MCF 10A (cell line): ENCODE measurements around the gene BMERB1. TPM values are rescaled to one million over a fixed set of nuclear protein-coding genes. Genes with fewer than 3 reads are reported as not detected.
"Not testable (repeated sequence)": the region's sequence is repeated elsewhere in the genome, so short reads cannot be mapped to it uniquely, and the experiment has no call there.

Source experiments
- BruUV-seq: library from RNA; stranded (reverse); fragments of 400-500 nt; replicated peaks from 2 replicates; lab custom pipeline; 2021; lab: Mats Ljungman, UMichigan
- CTCF ChIA-PET: fragments of 300-600 bp; sonication (Branson Sonifier 250); formaldehyde crosslinking; extraction: SDS; loops from one replicate; lab custom pipeline; 2021; ENCODE audit warnings: antibody characterized with exemption, inconsistent platforms; lab: Yijun Ruan, JAX
- POLR2A ChIA-PET: fragments of 300-600, 350-650 bp; sonication (Branson Sonifier 250); formaldehyde crosslinking; extraction: SDS; loops from one replicate; lab custom pipeline; 2020; ENCODE audit warnings: antibody characterized with exemption, inconsistent platforms; lab: Yijun Ruan, JAX
- DNase-seq: peaks from one replicate; pipeline ENCODE4 v3.0.0-alpha.2; 2018; ENCODE audit not compliant: unreplicated experiment
- H3K27ac Mint-ChIP-seq: one replicate; pipeline ENCODE4 v1.8.0; 2022; ENCODE audit warnings: mild to moderate bottlenecking, low read depth, mixed read lengths; ENCODE audit not compliant: unreplicated experiment
- H3K27me3 Mint-ChIP-seq: one replicate; pipeline ENCODE4 v1.8.0; 2022; ENCODE audit warnings: mixed read lengths; ENCODE audit not compliant: insufficient read depth, unreplicated experiment
- H3K36me3 Mint-ChIP-seq: one replicate; pipeline ENCODE4 v1.8.0; 2022; ENCODE audit warnings: mild to moderate bottlenecking, moderate library complexity, mixed read lengths; ENCODE audit not compliant: insufficient read depth, unreplicated experiment
- H3K4me1 Mint-ChIP-seq: one replicate; pipeline ENCODE4 v1.8.0; 2022; ENCODE audit warnings: mixed read lengths; ENCODE audit not compliant: insufficient read depth, unreplicated experiment
- H3K4me3 Mint-ChIP-seq: one replicate; pipeline ENCODE4 v1.8.0; 2022; ENCODE audit warnings: mild to moderate bottlenecking, moderate library complexity, mixed read lengths; ENCODE audit not compliant: unreplicated experiment
- H3K9me3 Mint-ChIP-seq: one replicate; pipeline ENCODE4 v1.8.0; 2022; ENCODE audit warnings: mixed read lengths; ENCODE audit not compliant: unreplicated experiment
- intact Hi-C: fragments of 100-400 bp; cut with micrococcal nuclease; formaldehyde crosslinking; loops from 2 replicates; pipeline ENCODE4 v1.14.1; 2022
- total RNA-seq: library from RNA; stranded (reverse); gene quantifications from 2 replicates; pipeline ENCODE4 v1.2.3, GENCODE V29; 2022
- TF ChIP-seq, protein P1 (sequence below): fragments of 200-600 bp; IDR thresholded peaks from one replicate; pipeline ENCODE4 v1.8.0; 2022; ENCODE audit warnings: antibody characterized with exemption, mild to moderate bottlenecking; ENCODE audit not compliant: unreplicated experiment

The BMERB1 gene
- total RNA-seq, 1 experiment from 2014 or later = 3.3 TPM

DNA sequence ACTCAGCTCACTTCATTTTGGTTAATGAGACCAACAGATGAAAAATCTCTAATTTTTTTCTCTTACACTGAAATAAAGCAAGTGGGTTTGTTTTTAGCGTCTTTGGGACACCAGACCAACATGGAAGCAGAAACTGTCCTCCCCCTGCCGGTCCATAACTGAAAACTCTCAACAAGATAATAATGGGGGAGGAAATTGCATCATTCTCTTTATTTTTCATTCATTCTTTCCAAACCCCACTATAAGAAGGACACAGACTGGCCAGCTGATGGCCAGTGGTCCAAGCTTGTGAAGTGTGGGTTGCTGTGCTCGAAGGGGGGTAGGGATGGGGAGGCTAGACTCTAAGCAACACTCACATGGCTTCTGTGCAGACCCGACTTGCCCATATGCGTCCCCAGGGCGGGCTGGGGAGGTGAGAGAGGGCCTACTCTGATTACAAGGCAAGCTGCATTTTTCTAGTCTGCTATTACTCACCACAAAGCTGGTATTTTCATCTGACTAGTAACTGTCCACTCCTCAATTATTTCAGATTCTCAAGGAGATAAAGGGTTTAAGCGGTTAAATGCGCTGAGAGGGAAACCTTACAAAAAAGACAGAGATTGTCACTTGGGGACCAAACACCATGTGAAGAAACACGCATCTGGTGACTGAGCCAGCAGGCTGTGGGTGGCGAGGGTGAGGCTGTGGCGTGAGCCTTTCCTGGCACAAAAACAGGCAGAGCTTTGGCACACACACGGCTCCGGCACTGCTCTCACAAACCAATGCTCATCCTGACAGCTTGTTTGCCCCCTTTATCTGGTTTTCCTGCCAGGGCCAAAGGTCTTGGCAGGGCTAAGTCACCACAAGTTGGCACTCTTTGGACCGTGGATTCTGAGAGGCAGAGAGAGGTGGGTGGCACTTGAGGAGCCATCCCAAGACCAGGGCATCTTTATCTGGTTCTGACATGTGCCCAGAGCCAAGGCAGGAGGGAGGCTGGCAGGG is 170.4 kb downstream of the BMERB1 start:
- Mint-ChIP-seq H3K36me3 (peaks cover 66% of the 10 kb centered on the region), H3K27me3 (no peaks in the 10 kb centered on the region), H3K27ac (no peak overlapping the region), H3K9me3 (no peaks in the 10 kb centered on the region), H3K4me3 (no peak overlapping the region), H3K4me1 (no peaks in the 10 kb centered on the region)
- CTCF ChIA-PET = no interaction called here
- DNase-seq = no peak
- TF ChIP-seq, protein P1, sequence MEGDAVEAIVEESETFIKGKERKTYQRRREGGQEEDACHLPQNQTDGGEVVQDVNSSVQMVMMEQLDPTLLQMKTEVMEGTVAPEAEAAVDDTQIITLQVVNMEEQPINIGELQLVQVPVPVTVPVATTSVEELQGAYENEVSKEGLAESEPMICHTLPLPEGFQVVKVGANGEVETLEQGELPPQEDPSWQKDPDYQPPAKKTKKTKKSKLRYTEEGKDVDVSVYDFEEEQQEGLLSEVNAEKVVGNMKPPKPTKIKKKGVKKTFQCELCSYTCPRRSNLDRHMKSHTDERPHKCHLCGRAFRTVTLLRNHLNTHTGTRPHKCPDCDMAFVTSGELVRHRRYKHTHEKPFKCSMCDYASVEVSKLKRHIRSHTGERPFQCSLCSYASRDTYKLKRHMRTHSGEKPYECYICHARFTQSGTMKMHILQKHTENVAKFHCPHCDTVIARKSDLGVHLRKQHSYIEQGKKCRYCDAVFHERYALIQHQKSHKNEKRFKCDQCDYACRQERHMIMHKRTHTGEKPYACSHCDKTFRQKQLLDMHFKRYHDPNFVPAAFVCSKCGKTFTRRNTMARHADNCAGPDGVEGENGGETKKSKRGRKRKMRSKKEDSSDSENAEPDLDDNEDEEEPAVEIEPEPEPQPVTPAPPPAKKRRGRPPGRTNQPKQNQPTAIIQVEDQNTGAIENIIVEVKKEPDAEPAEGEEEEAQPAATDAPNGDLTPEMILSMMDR = no peak
- POLR2A ChIA-PET = no interaction called here
- BruUV-seq = no TSS peak
- intact Hi-C loops = no loop called here

DNA sequence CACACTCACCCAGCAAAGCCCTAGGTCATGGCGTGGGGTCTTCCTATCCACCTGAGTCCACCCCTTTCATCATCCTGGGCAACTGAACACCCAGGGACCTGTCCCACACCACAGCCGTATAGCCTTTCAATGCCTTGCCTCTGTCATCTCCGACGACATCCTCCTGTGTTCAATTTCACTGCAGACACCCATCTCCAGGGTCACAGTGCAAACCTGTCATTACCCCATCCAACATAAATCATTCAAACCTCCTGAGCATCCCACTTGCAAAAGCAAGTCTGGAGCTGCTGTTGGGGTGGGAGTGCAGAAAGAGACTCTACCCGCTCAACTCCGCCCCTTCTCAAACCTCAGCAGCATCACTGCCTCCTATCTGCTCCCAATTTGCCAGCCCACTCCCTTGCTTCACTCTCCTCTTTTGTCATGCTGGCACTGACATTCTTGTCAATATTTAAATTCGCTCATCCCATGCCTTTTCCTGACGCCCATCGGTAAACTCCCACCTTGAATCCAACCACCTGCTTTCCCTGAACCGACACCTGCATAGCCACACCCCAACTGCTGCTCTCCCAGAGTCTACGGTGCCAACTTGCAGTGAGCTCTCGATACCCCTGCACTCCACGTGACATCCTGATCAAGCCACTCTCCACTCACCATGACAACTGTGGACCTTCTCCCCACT is 171.6 kb downstream of the BMERB1 start:
- Mint-ChIP-seq H3K4me1 (no peaks in the 10 kb centered on the region), H3K36me3 (peaks cover 66% of the 10 kb centered on the region), H3K9me3 (no peaks in the 10 kb centered on the region), H3K27ac (no peak overlapping the region), H3K4me3 (no peak overlapping the region), H3K27me3 (no peaks in the 10 kb centered on the region)
- no peak for DNase-seq
- no TSS peak for BruUV-seq
- intact Hi-C loops = no loop called here
- TF ChIP-seq, protein P1 = no peak
- ChIA-PET POLR2A (no interaction called here), CTCF (interaction anchor here (1.3 kb wide), 1 partner anchor 8 kb away, joined by 3 read pairs; no protein-coding TSS in a partner anchor)

GRCh38 chr16:15606518-15607220 is 172.3 kb downstream of the BMERB1 start:
- BruUV-seq = no TSS peak
- Mint-ChIP-seq H3K27ac (peak overlapping the region; percentile 26), H3K4me3 (no peak overlapping the region), H3K4me1 (no peaks in the 10 kb centered on the region), H3K27me3 (no peaks in the 10 kb centered on the region), H3K9me3 (no peaks in the 10 kb centered on the region), H3K36me3 (peaks cover 66% of the 10 kb centered on the region)
- no peak for DNase-seq
- ChIA-PET POLR2A (interaction anchor here (0.6 kb wide), 1 partner anchor 18 kb away, joined by 5 read pairs; no protein-coding TSS in a partner anchor), CTCF (interaction anchor here (1.3 kb wide), 1 partner anchor 9 kb away, joined by 3 read pairs; no protein-coding TSS in a partner anchor)
- intact Hi-C loops = no loop called here
- TF ChIP-seq, protein P1 = no peak

DNA sequence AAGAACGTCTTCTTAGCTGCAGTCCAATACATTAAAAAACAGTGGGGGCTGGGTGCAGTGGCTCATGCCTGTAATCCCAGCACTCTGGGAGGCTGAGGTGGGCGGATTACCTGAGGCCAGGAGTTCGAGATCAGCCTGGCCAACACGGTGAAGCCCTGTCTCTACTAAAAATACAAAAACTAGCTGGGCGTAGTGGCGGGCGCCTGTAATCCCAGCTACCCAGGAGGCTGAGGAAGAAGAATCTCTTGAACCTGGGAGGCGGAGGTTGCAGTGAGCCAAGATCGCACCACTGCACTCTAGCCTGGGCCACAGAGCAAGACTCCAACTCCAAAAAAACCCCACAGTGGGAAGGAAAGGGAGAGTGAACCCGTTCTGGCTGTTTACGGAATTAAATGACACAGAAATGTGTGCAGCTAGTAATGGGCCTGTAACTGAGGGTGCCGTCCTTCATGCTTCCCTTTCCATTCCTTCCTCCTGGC is 172.9 kb downstream of the BMERB1 start:
- DNase-seq, BruUV-seq, H3K4me1 Mint-ChIP-seq, H3K9me3 Mint-ChIP-seq, intact Hi-C loops, H3K4me3 Mint-ChIP-seq, CTCF ChIA-PET, H3K27me3 Mint-ChIP-seq: not testable (repeated sequence)
- Mint-ChIP-seq H3K27ac (peak overlapping the region; percentile 26), H3K36me3 (peaks cover 66% of the 10 kb centered on the region)
- POLR2A ChIA-PET = interaction anchor here (1.4 kb wide), 1 partner anchor 16 kb away, joined by 3 read pairs; no protein-coding TSS in a partner anchor
